GM19023 (cell line): ENCODE data around the gene ZHX3.
"Not testable (repeated sequence)": the region's sequence is repeated elsewhere in the genome, so short reads cannot be mapped to it uniquely, and the experiment has no call there.

ENCODE experiments used
- ATAC-seq: cut with Tn5 transposase; IDR thresholded peaks from one replicate; pipeline ENCODE4 v1.9.1; 2021; ENCODE audit warnings: mild to moderate bottlenecking, moderate library complexity; ENCODE audit not compliant: unreplicated experiment

Gene ZHX3

GRCh38 chr20:41261790-41262717 is 55.5 kb downstream of the ZHX3 start:
- ATAC-seq = no peak

- ATAC-seq = no peak
These were observed 56.3 kb downstream of the ZHX3 start for GRCh38 chr20:41261260-41261659.

- no peak for ATAC-seq
These were observed 56.8 kb downstream of the ZHX3 start for GRCh38 chr20:41260734-41261220.

- no peak for ATAC-seq
These were observed 58.2 kb downstream of the ZHX3 start for GRCh38 chr20:41259309-41259708.

- no peak for ATAC-seq
These were observed 59.1 kb downstream of the ZHX3 start for GRCh38 chr20:41258474-41258873.

GRCh38 chr20:41256516-41256915 is 61.0 kb downstream of the ZHX3 start:
- ATAC-seq = no peak

GRCh38 chr20:41255655-41256054 is 61.9 kb downstream of the ZHX3 start:
- ATAC-seq = no peak

- ATAC-seq = no peak
These were observed 67.9 kb downstream of the ZHX3 start for GRCh38 chr20:41249411-41250281.

GRCh38 chr20:41248368-41249024 is 69.0 kb downstream of the ZHX3 start:
- no peak for ATAC-seq

- no peak for ATAC-seq
These were observed 69.8 kb downstream of the ZHX3 start for GRCh38 chr20:41247523-41248367.

GRCh38 chr20:41245086-41245707 is 72.3 kb downstream of the ZHX3 start:
- no peak for ATAC-seq

- ATAC-seq = no peak
These were observed 74.7 kb downstream of the ZHX3 start for GRCh38 chr20:41242807-41243206.

GRCh38 chr20:41242352-41242751 is 75.2 kb downstream of the ZHX3 start:
- ATAC-seq = no peak

GRCh38 chr20:41237233-41237632 is 80.3 kb downstream of the ZHX3 start:
- not testable (repeated sequence) for ATAC-seq

- not testable (repeated sequence) for ATAC-seq
These were observed 80.7 kb downstream of the ZHX3 start for GRCh38 chr20:41236818-41237217.

GRCh38 chr20:41234546-41234945 is 83.0 kb downstream of the ZHX3 start:
- no peak for ATAC-seq

- no peak for ATAC-seq
These were observed 83.5 kb downstream of the ZHX3 start for GRCh38 chr20:41234041-41234440.

GRCh38 chr20:41232973-41233926 is 84.3 kb downstream of the ZHX3 start:
- no peak for ATAC-seq

GRCh38 chr20:41231136-41231535 is 86.4 kb downstream of the ZHX3 start:
- ATAC-seq = no peak
